ENCODE measurements around the gene GALNT18. TPM values are rescaled to one million over a fixed set of nuclear protein-coding genes. Genes with fewer than 3 reads are reported as not detected.

GALNT18 gene
- total and polyA plus RNA-seq, 2 experiments from 2014 or later: 4.3 to 10.8 TPM

DNA sequence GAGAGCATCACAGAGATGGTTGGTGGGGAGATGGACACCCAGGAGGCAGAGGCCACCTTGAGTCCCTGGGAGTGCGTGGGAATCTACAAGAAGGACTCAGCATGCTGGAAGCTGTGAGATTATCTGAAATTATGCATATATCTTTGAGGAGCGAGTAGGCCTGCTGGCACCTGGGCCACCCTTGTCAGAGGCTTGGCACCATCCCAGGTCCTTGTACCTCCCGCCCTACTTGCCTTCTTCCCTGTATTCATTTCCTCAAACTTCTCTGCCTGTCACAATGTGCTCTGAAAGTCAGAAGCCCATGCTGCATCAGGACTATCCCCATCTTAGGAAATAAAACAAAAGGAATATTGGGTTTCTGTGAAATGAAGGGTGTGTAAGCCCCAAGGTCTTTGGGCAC, 135.8 kb downstream of the GALNT18 start (continued):
- no peak for TF ChIP-seq NANOG (IDR thresholded peaks at IDR 0.05; ENCODE audit: borderline replicate concordance)
- TF ChIP-seq, protein P1, sequence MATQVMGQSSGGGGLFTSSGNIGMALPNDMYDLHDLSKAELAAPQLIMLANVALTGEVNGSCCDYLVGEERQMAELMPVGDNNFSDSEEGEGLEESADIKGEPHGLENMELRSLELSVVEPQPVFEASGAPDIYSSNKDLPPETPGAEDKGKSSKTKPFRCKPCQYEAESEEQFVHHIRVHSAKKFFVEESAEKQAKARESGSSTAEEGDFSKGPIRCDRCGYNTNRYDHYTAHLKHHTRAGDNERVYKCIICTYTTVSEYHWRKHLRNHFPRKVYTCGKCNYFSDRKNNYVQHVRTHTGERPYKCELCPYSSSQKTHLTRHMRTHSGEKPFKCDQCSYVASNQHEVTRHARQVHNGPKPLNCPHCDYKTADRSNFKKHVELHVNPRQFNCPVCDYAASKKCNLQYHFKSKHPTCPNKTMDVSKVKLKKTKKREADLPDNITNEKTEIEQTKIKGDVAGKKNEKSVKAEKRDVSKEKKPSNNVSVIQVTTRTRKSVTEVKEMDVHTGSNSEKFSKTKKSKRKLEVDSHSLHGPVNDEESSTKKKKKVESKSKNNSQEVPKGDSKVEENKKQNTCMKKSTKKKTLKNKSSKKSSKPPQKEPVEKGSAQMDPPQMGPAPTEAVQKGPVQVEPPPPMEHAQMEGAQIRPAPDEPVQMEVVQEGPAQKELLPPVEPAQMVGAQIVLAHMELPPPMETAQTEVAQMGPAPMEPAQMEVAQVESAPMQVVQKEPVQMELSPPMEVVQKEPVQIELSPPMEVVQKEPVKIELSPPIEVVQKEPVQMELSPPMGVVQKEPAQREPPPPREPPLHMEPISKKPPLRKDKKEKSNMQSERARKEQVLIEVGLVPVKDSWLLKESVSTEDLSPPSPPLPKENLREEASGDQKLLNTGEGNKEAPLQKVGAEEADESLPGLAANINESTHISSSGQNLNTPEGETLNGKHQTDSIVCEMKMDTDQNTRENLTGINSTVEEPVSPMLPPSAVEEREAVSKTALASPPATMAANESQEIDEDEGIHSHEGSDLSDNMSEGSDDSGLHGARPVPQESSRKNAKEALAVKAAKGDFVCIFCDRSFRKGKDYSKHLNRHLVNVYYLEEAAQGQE (IDR thresholded peaks at IDR 0.05; ENCODE audit: unreplicated experiment): no peak
- no peak for TF ChIP-seq CTCF (conservative IDR thresholded peaks at IDR 0.05; ENCODE audit: low read depth in 2 of 2)

DNA sequence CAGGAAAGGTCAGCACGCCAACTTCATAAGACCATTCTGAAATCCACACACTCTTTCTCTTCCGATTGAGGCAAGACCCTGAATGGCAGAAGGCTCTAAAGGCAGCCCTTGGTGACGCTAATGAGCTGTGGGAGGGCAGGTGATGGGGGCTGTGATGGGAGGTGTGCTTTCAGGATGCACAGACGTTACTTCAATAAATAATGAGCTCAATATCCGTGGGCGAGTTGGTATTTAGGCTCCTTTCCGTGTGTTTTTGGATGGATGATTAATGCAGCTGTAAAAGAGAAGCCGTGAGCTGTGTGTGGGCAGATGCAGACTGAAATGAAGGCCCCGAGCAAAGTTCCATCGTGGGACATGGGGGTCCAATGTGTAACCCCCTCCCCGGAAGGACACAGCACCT, 138.2 kb downstream of the GALNT18 start:
- Mint-ChIP-seq H3K4me1 (peaks cover 5% of the 10 kb centered on the region; the same call in 2 of the 3 replicates), H3K27ac (no peak overlapping the region), H3K36me3 (ENCODE audit: low read depth) (no peaks in the 10 kb centered on the region), H3K27me3 (ENCODE audit: insufficient read depth, low read depth, poor library complexity) (no peaks in the 10 kb centered on the region), H3K9me3 (no peaks in the 10 kb centered on the region), H3K4me3 (no peak overlapping the region)
- Histone ChIP-seq H3F3A (replicated peaks; ENCODE audit: low read depth) (no peaks in the 10 kb centered on the region), H3K27me3 (ENCODE audit: insufficient read depth) (no peaks in the 10 kb centered on the region), H3K4me3 (no peak overlapping the region), H3K36me3 (ENCODE audit: insufficient read depth) (no peaks in the 10 kb centered on the region), H3K4me1 (ENCODE audit: insufficient read depth) (no peaks in the 10 kb centered on the region), H3K4me2 (no peak overlapping the region), H3K27ac (ENCODE audit: low read depth) (no peak overlapping the region), H3K79me2 (replicated peaks; ENCODE audit: insufficient read depth) (no peaks in the 10 kb centered on the region), H2AFZ (no peak overlapping the region), H4K20me1 (replicated peaks; ENCODE audit: insufficient read depth) (no peaks in the 10 kb centered on the region; the same call in none of the 2 replicates), H3K9me2 (ENCODE audit: insufficient read depth) (0 out of 2 replicates have a peak, but pooled peaks cover 5% of the 10 kb centered on the region)
- DNase-seq (ENCODE audit: low spot score) (no peak), ATAC-seq (no peak)
- TF ChIP-seq EZH2 (IDR thresholded peaks at IDR 0.05; ENCODE audit: low read depth, unreplicated experiment) (no peak), ZNF331 (CRISPR knock-in tag; IDR thresholded peaks at IDR 0.05; ENCODE audit: low read depth) (no peak), NANOG (IDR thresholded peaks at IDR 0.05; ENCODE audit: borderline replicate concordance) (no peak), EZH2phosphoT487 (IDR thresholded peaks at IDR 0.05; ENCODE audit: unreplicated experiment) (no peak), CREB1 (CRISPR knock-in tag; IDR thresholded peaks at IDR 0.05; ENCODE audit: low read depth) (no peak), JUNB (IDR thresholded peaks at IDR 0.05; ENCODE audit: unreplicated experiment) (no peak)

- H3K27ac Mint-ChIP-seq: no peak overlapping the region
- TF ChIP-seq POLR2AphosphoS5 (IDR thresholded peaks at IDR 0.05; ENCODE audit: low read depth): no peak
- TF ChIP-seq, protein P1 (IDR thresholded peaks at IDR 0.05; ENCODE audit: unreplicated experiment): no peak
- no peak for TF ChIP-seq EZH2 (IDR thresholded peaks at IDR 0.05; ENCODE audit: low read depth, unreplicated experiment)
- no peak for TF ChIP-seq NANOG (IDR thresholded peaks at IDR 0.05; ENCODE audit: borderline replicate concordance)
- no peak for TF ChIP-seq CTCF (conservative IDR thresholded peaks at IDR 0.05; ENCODE audit: low read depth in 2 of 2)
- no peak for TF ChIP-seq JUNB (IDR thresholded peaks at IDR 0.05; ENCODE audit: unreplicated experiment)
- no peak for TF ChIP-seq EZH2phosphoT487 (IDR thresholded peaks at IDR 0.05; ENCODE audit: unreplicated experiment)
- no peak for TF ChIP-seq CREB1 (CRISPR knock-in tag; IDR thresholded peaks at IDR 0.05; ENCODE audit: low read depth)
- TF ChIP-seq ZNF331 (CRISPR knock-in tag; IDR thresholded peaks at IDR 0.05; ENCODE audit: low read depth): no peak
- TF ChIP-seq ZNF114 (CRISPR knock-in tag; IDR thresholded peaks at IDR 0.05): no peak
Observed at GRCh38 chr11:11482730-11483129, 139.1 kb downstream of the GALNT18 start.

More at GRCh38 chr11:11482730-11483129, 139.1 kb downstream of the GALNT18 start:
- Histone ChIP-seq H3K27me3 (ENCODE audit: insufficient read depth) (no peaks in the 10 kb centered on the region), H3K9me2 (ENCODE audit: insufficient read depth) (0 out of 2 replicates have a peak, but pooled peaks cover 2% of the 10 kb centered on the region), H3K36me3 (ENCODE audit: insufficient read depth) (no peaks in the 10 kb centered on the region), H3K27ac (ENCODE audit: low read depth) (no peak overlapping the region), H3K79me2 (replicated peaks; ENCODE audit: insufficient read depth) (no peaks in the 10 kb centered on the region), H4K20me1 (replicated peaks; ENCODE audit: insufficient read depth) (no peaks in the 10 kb centered on the region; the same call in none of the 2 replicates), H3K4me3 (no peak overlapping the region), H3K4me2 (no peak overlapping the region), H3K4me1 (ENCODE audit: insufficient read depth) (no peaks in the 10 kb centered on the region), H2AFZ (no peak overlapping the region), H3F3A (replicated peaks; ENCODE audit: low read depth) (no peaks in the 10 kb centered on the region)
- no peak for ATAC-seq
- Mint-ChIP-seq H3K27me3 (ENCODE audit: insufficient read depth, low read depth, poor library complexity) (peaks cover 2% of the 10 kb centered on the region), H3K4me1 (peaks cover 14% of the 10 kb centered on the region; the same call in 2 of the 3 replicates), H3K4me3 (no peak overlapping the region), H3K36me3 (ENCODE audit: low read depth) (no peaks in the 10 kb centered on the region), H3K9me3 (no peaks in the 10 kb centered on the region)
- no peak for DNase-seq (ENCODE audit: low spot score)
